Measurements from ENCODE around the gene LAMB1.

LAMB1 gene

DNA sequence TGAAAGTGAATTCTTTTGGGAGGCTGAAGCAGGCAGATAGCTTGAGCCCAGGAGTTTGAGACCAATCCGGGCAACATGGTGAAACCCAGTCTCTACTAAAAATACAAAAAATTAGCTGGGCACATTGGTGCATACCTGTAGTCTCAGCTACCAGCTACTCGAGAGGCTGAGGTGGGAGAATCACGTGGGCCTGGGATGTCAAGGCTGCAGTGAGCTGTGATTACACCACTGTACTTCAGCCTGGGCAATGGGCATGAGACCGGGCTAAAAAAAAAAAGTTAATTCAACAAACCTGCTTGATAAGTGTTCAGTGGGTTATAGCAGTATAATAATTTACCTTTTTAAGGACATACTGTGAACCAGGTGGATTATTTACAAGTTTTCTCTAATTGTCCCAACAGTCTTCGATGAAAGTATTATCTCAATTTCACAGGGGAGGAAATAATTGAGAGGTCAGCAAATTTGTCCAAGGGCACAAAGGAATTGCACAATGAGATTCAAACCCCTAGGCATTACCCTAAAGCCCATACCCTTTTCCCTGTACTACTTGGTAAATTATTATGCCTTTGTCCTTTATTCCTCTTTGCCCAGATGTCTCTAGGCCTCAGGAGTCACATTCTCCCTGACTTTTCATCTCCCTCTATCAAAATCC is 125.1 kb downstream of the LAMB1 start:
- DNase-seq = no peak

DNA sequence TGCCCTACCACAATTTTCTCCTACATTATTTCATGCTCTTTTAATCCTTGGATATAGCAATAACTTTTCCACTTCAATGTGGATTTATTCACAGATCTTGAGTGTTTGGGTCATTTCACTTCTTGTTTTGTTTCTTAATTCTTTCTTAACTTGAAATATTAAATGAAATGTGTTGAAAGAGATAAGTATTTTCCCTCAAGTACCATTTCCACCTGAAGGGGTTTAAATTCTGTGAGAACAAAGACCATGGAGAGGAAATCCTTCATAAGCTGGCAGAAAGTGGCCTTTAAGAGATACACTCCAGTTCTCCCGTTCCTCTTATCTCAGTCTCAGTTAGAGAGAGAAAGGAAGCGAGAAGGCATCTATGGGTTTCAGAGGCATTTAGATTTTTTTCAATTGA is 126.0 kb downstream of the LAMB1 start:
- no peak for DNase-seq

DNA sequence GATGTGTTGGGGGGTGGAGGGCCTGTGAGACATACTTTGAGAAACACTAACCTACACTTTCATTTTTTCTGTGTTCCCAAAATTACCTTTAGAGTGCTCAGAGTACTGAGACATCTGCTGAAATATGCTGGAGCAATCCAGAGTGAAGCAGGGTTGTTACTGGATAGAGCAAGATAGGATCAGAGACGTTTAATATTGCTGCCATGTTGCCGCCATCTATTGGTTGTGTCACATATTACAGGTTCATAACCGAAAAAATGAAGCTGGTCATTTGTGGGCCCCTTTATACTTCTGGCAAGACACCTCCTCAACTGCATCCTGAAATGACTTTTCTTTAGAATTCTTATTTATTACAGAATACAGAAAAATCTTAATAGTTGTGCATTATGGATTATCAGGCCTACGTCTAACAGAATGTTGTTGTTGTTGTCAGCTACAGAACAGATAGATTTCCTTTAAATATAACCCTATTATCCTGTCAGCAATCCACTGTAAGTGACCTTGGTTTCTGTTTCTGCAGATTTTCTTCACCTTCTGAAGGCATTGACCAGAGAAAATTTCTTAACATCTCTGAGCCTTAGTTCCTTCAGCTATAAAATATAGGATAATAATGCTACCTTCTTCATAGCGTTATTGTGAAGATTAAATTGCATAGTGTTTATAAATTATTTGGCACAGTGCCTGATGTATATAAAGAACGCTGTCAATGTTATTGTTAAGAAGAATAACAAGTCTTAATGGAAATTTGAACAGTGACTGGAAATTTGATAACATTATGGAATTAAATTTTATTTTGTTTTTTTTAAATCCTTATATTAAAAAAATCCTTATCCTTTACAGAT is 128.1 kb downstream of the LAMB1 start:
- peak; percentile 59 for DNase-seq

DNA sequence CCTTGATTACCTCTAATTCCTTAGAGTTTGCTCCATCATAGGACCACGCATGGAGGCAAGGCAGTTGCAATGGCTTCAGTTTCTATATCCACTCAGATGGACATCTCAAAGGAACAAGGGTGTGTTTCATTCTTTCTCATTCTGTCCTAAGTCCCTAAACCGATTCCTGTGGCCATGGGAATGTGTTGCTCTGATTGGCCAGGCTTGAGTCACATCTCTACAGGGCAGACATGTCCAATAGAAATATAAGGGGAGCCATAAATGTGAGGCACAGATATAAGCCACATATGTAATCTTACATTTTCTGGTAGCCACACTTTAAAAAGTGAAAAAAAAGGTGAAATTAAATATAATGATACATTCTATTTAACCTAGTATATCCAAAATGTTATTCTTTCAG is 128.8 kb downstream of the LAMB1 start:
- no peak for DNase-seq
